ENCODE results near the gene HCN2. TPM values are rescaled to one million over a fixed set of nuclear protein-coding genes. Genes with fewer than 3 reads are reported as not detected.

Gene HCN2
- total RNA-seq, 1 donor from 2014 or later = not detected

DNA sequence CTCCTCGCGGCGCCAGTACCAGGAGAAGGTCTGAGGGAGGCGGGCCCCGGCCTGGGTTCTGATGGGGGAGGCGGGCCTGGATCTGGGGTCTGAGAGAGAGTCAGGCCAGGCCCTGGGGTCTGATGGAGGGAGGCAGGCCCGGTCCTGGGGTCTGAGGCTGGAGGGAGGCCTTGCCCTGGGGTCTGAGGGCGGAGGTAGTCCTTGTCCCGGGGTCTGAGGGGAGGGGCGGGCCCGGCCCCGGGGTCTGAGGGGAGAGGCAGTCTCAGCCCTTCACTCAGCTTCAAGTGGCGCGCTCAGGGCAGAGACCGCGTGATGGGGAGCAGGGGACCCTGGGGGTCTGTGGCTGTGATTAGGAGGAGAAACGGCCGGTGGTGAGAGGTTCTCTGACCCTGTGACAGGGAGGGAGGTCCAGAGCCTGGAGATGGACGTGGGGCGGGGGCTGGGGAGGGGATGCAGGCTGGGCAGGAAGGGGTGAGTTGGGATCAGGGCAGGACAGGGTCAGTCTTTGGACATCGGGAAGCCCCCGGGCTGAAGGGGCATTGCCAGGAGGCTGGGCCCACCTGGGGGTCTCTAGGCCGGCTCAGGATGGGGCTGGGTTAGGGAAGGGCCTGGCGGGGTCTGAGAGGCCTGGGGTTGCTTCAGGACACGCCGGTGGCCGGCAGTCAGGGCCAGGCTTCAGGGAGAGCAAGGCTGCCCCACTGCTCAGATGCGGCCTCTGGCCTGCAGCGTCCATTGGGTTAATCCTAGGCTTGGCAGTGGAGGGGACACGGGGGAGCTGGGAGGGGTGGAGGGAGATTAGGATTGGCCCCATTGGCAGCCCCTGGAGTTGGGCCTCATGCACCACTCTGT lies 18.7 kb downstream of the HCN2 start:
- Histone ChIP-seq H3K4me1 (no peaks in the 10 kb centered on the region), H2AFZ (replicated peaks) (no peak overlapping the region), H3F3A (ENCODE audit: low read depth) (no peaks in the 10 kb centered on the region), H3K36me3 (no peaks in the 10 kb centered on the region), H3K27ac (no peak overlapping the region), H3K79me2 (ENCODE audit: low read depth) (no peaks in the 10 kb centered on the region), H3K4me3 (no peak overlapping the region), H3K9ac (no peak overlapping the region), H3K9me3 (ENCODE audit: low read depth) (no peaks in the 10 kb centered on the region), H3K27me3 (no peaks in the 10 kb centered on the region), H3K4me2 (no peak overlapping the region), H4K20me1 (ENCODE audit: low read depth) (no peaks in the 10 kb centered on the region)
- no peak for DNase-seq (ENCODE audit: low spot score)
- H3K4me1 Mint-ChIP-seq = peaks cover 8% of the 10 kb centered on the region
- H3K27me3 Mint-ChIP-seq (ENCODE audit: insufficient read depth, low read depth) = peaks cover 11% of the 10 kb centered on the region
- no peak for TF ChIP-seq EZH2phosphoT487 (IDR thresholded peaks at IDR 0.05)
- TF ChIP-seq, protein P1, sequence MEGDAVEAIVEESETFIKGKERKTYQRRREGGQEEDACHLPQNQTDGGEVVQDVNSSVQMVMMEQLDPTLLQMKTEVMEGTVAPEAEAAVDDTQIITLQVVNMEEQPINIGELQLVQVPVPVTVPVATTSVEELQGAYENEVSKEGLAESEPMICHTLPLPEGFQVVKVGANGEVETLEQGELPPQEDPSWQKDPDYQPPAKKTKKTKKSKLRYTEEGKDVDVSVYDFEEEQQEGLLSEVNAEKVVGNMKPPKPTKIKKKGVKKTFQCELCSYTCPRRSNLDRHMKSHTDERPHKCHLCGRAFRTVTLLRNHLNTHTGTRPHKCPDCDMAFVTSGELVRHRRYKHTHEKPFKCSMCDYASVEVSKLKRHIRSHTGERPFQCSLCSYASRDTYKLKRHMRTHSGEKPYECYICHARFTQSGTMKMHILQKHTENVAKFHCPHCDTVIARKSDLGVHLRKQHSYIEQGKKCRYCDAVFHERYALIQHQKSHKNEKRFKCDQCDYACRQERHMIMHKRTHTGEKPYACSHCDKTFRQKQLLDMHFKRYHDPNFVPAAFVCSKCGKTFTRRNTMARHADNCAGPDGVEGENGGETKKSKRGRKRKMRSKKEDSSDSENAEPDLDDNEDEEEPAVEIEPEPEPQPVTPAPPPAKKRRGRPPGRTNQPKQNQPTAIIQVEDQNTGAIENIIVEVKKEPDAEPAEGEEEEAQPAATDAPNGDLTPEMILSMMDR (IDR thresholded peaks at IDR 0.05) = no peak
- no peak for TF ChIP-seq EZH2 (IDR thresholded peaks at IDR 0.05)
- no peak overlapping the region for H3K27ac Mint-ChIP-seq
- peaks cover 2% of the 10 kb centered on the region for H3K36me3 Mint-ChIP-seq
- no peak overlapping the region for H3K4me3 Mint-ChIP-seq
- peaks cover 3% of the 10 kb centered on the region for H3K9me3 Mint-ChIP-seq

DNA sequence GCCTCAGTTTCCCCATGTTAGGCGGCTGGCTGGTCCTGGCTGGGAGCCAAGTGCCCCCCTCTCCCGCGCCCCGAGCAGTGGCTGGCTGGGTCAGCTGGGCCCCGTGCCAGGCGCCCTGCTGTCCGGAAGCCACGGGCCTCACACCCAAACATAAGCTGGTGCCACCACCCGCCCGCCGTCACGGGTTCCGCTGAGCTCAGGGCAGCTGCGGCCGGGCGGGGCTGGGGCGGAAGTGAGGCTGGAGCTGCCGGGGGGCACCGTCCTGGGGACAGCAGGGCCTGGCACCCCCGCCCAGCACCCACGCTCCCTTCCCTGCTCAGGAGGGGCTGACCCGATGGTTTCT lies 19.3 kb downstream of the HCN2 start:
- H3K79me2 ChIP-seq (ENCODE audit: low read depth) = no peaks in the 10 kb centered on the region
- H3K4me3 ChIP-seq = no peak overlapping the region
- no peak overlapping the region for H2AFZ ChIP-seq (replicated peaks)
- H3K9me3 ChIP-seq (ENCODE audit: low read depth) = no peaks in the 10 kb centered on the region
- H3K4me3 Mint-ChIP-seq = no peak overlapping the region
- no peak overlapping the region for H3K27ac Mint-ChIP-seq
- H3K9me3 Mint-ChIP-seq = no peaks in the 10 kb centered on the region
- H3K36me3 Mint-ChIP-seq = peaks cover 2% of the 10 kb centered on the region
- no peaks in the 10 kb centered on the region for H3K4me1 ChIP-seq
- H3K4me1 Mint-ChIP-seq = peaks cover 8% of the 10 kb centered on the region
- peaks cover 8% of the 10 kb centered on the region for H3K27me3 Mint-ChIP-seq (ENCODE audit: insufficient read depth, low read depth)
- no peak overlapping the region for H3K4me2 ChIP-seq
- no peak overlapping the region for H3K27ac ChIP-seq
- no peaks in the 10 kb centered on the region for H3K36me3 ChIP-seq
- H4K20me1 ChIP-seq (ENCODE audit: low read depth) = no peaks in the 10 kb centered on the region
- H3K9ac ChIP-seq = no peak overlapping the region
- no peaks in the 10 kb centered on the region for H3F3A ChIP-seq (ENCODE audit: low read depth)
- H3K27me3 ChIP-seq = no peaks in the 10 kb centered on the region
- TF ChIP-seq EZH2 (IDR thresholded peaks at IDR 0.05) (no peak), EZH2phosphoT487 (IDR thresholded peaks at IDR 0.05) (no peak)
- TF ChIP-seq, protein P1 (IDR thresholded peaks at IDR 0.05) = no peak
- DNase-seq (ENCODE audit: low spot score) = no peak

DNA sequence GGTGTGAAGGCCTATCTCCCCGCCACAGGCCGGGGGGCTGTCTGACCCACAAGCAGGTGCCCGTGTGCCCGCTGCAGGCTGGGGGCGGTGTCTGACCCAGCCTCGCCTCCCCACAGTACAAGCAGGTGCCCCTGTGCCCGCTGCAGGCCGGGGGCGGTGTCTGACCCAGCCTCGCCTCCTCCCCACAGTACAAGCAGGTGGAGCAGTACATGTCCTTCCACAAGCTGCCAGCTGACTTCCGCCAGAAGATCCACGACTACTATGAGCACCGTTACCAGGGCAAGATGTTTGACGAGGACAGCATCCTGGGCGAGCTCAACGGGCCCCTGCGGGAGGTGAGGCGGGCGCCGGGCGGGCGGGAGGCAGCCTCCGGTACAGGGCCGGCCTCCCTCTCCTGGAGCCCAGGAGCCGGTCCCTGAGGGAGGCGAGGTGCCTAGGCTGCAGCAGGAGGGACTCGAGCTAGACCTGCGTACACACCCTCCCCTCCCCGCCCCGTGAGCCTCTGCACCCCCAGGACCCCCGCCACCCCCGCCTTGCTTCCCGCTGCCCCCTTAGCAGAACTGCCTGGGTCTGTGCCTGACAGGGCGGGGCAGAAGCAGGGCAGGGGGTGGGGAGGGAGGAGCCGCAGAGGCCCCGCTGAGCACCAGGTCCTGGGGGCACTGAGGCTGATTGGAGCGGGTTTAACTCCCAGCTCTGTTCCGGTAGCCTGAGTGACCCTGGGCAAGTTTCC lies 20.6 kb downstream of the HCN2 start:
- Histone ChIP-seq H3K36me3 (no peaks in the 10 kb centered on the region), H3K4me2 (no peak overlapping the region), H2AFZ (replicated peaks) (no peak overlapping the region), H3K27ac (no peak overlapping the region), H3K9me3 (ENCODE audit: low read depth) (no peaks in the 10 kb centered on the region), H3K27me3 (no peaks in the 10 kb centered on the region), H3K79me2 (ENCODE audit: low read depth) (no peaks in the 10 kb centered on the region), H3K9ac (no peak overlapping the region), H3F3A (ENCODE audit: low read depth) (no peaks in the 10 kb centered on the region), H4K20me1 (ENCODE audit: low read depth) (no peaks in the 10 kb centered on the region), H3K4me3 (no peak overlapping the region), H3K4me1 (no peaks in the 10 kb centered on the region)
- no peak for DNase-seq (ENCODE audit: low spot score)
- Mint-ChIP-seq H3K4me3 (no peak overlapping the region), H3K27me3 (ENCODE audit: insufficient read depth, low read depth) (peaks cover 9% of the 10 kb centered on the region), H3K27ac (no peak overlapping the region), H3K36me3 (peaks cover 6% of the 10 kb centered on the region), H3K4me1 (peaks cover 8% of the 10 kb centered on the region), H3K9me3 (no peaks in the 10 kb centered on the region)
- TF ChIP-seq EZH2phosphoT487 (IDR thresholded peaks at IDR 0.05) = no peak
- TF ChIP-seq, protein P1 (IDR thresholded peaks at IDR 0.05) = no peak
- TF ChIP-seq EZH2 (IDR thresholded peaks at IDR 0.05) = no peak

Data from neural progenitor cell (in vitro differentiated cells).